HUES6 (cell line): ENCODE results near the gene ENPP1.

ENCODE experiments used
- H3K27ac ChIP-seq: 2 replicates; pipeline ENCODE4 v1.7.0; 2013; ENCODE audit warnings: low read depth, mild to moderate bottlenecking, low read length, inconsistent platforms
- H3K27me3 ChIP-seq: 2 replicates; pipeline ENCODE4 v1.6.1; 2013; ENCODE audit warnings: low read length; ENCODE audit not compliant: control insufficient read depth, insufficient read depth
- H3K36me3 ChIP-seq: 2 replicates; pipeline ENCODE4 v1.6.1; 2013; ENCODE audit warnings: low read length; ENCODE audit not compliant: control insufficient read depth, insufficient read depth
- H3K4me1 ChIP-seq: 2 replicates; pipeline ENCODE4 v1.6.1; 2013; ENCODE audit warnings: low read length; ENCODE audit not compliant: control insufficient read depth, insufficient read depth
- H3K4me3 ChIP-seq: 2 replicates; pipeline ENCODE4 v1.5.1; 2013; ENCODE audit warnings: low read depth, low read length
- H3K9ac ChIP-seq: one replicate; pipeline ENCODE4 v1.6.1; 2013; ENCODE audit warnings: mild to moderate bottlenecking, low read length
- H3K9me3 ChIP-seq: 2 replicates; pipeline ENCODE4 v1.6.1; 2013; ENCODE audit warnings: low read depth, low read length; ENCODE audit not compliant: control insufficient read depth, insufficient read depth

Gene ENPP1

GRCh38 chr6:131787079-131787478 lies 20.7 kb upstream of the ENPP1 start:
- H3K4me3 ChIP-seq, result no peak overlapping the region
- peaks cover 7% of the 10 kb centered on the region for H3K4me1 ChIP-seq
- no peaks in the 10 kb centered on the region for H3K27me3 ChIP-seq
- H3K9me3 ChIP-seq, result no peaks in the 10 kb centered on the region
- no peak overlapping the region for H3K27ac ChIP-seq
- H3K9ac ChIP-seq, result no peak overlapping the region
- H3K36me3 ChIP-seq, result no peaks in the 10 kb centered on the region

- Histone ChIP-seq H3K27me3 (no peaks in the 10 kb centered on the region), H3K4me3 (no peak overlapping the region), H3K9ac (no peak overlapping the region), H3K27ac (no peak overlapping the region), H3K4me1 (peaks cover 15% of the 10 kb centered on the region), H3K9me3 (no peaks in the 10 kb centered on the region), H3K36me3 (no peaks in the 10 kb centered on the region)
These were observed 19.8 kb upstream of the ENPP1 start for GRCh38 chr6:131787766-131788712.

- Histone ChIP-seq H3K27ac (no peak overlapping the region), H3K4me1 (peaks cover 15% of the 10 kb centered on the region), H3K27me3 (no peaks in the 10 kb centered on the region), H3K4me3 (no peak overlapping the region), H3K36me3 (no peaks in the 10 kb centered on the region), H3K9ac (no peak overlapping the region), H3K9me3 (no peaks in the 10 kb centered on the region)
These were observed 18.6 kb upstream of the ENPP1 start for GRCh38 chr6:131789219-131789618.

- Histone ChIP-seq H3K27me3 (no peaks in the 10 kb centered on the region), H3K4me1 (peaks cover 20% of the 10 kb centered on the region), H3K36me3 (no peaks in the 10 kb centered on the region), H3K9ac (no peak overlapping the region), H3K4me3 (no peak overlapping the region), H3K9me3 (no peaks in the 10 kb centered on the region), H3K27ac (no peak overlapping the region)
These were observed 16.3 kb upstream of the ENPP1 start for GRCh38 chr6:131791476-131791875.

- Histone ChIP-seq H3K9ac (no peak overlapping the region), H3K36me3 (no peaks in the 10 kb centered on the region), H3K27me3 (no peaks in the 10 kb centered on the region), H3K27ac (no peak overlapping the region), H3K4me3 (no peak overlapping the region), H3K9me3 (no peaks in the 10 kb centered on the region), H3K4me1 (peaks cover 20% of the 10 kb centered on the region)
These were observed 15.7 kb upstream of the ENPP1 start for GRCh38 chr6:131792091-131792496.

- H3K27ac ChIP-seq, result no peak overlapping the region
- no peak overlapping the region for H3K4me3 ChIP-seq
- no peaks in the 10 kb centered on the region for H3K27me3 ChIP-seq
These were observed 12.5 kb upstream of the ENPP1 start for GRCh38 chr6:131795366-131795765.

GRCh38 chr6:131802347-131802746 lies 5.5 kb upstream of the ENPP1 start:
- Histone ChIP-seq H3K27ac (no peak overlapping the region), H3K36me3 (no peaks in the 10 kb centered on the region), H3K4me1 (0 out of 2 replicates have a peak, but pooled peaks cover 2% of the 10 kb centered on the region), H3K9me3 (peaks cover 9% of the 10 kb centered on the region), H3K4me3 (no peak overlapping the region), H3K9ac (no peak overlapping the region), H3K27me3 (peaks cover 16% of the 10 kb centered on the region)

More at GRCh38 chr6:131795366-131795765, 12.5 kb upstream of the ENPP1 start:
- Histone ChIP-seq H3K9me3 (no peaks in the 10 kb centered on the region), H3K9ac (no peak overlapping the region), H3K36me3 (no peaks in the 10 kb centered on the region), H3K4me1 (peaks cover 17% of the 10 kb centered on the region)

- Histone ChIP-seq H3K27ac (no peak overlapping the region), H3K9me3 (peaks cover 9% of the 10 kb centered on the region), H3K4me3 (no peak overlapping the region), H3K36me3 (no peaks in the 10 kb centered on the region), H3K9ac (no peak overlapping the region), H3K27me3 (peaks cover 17% of the 10 kb centered on the region), H3K4me1 (0 out of 2 replicates have a peak, but pooled peaks cover 3% of the 10 kb centered on the region)
These were observed 4.6 kb upstream of the ENPP1 start for GRCh38 chr6:131803007-131803769.

GRCh38 chr6:131804131-131804530 lies 3.7 kb upstream of the ENPP1 start:
- Histone ChIP-seq H3K36me3 (no peaks in the 10 kb centered on the region), H3K27me3 (peaks cover 23% of the 10 kb centered on the region), H3K9ac (no peak overlapping the region), H3K27ac (no peak overlapping the region), H3K9me3 (peaks cover 9% of the 10 kb centered on the region), H3K4me3 (no peak overlapping the region), H3K4me1 (0 out of 2 replicates have a peak, but pooled peaks cover 3% of the 10 kb centered on the region)

- peak overlapping the region; percentile 80 for H3K4me3 ChIP-seq
- peaks cover 7% of the 10 kb centered on the region for H3K9me3 ChIP-seq
- H3K4me1 ChIP-seq, result peaks cover 20% of the 10 kb centered on the region
- no peaks in the 10 kb centered on the region for H3K36me3 ChIP-seq
- peak overlapping the region; percentile 72 for H3K9ac ChIP-seq
- peaks cover 23% of the 10 kb centered on the region for H3K27me3 ChIP-seq
- H3K27ac ChIP-seq, result no peak overlapping the region; the same call in 1 of the 2 replicates
These were observed 538 bp upstream of the ENPP1 start for GRCh38 chr6:131807321-131807643.
